HG03108 (cell line): ENCODE results near the gene KPTN.

Source experiments
- ATAC-seq: cut with Tn5 transposase; IDR thresholded peaks from one replicate; pipeline ENCODE4 v1.9.1; 2021; ENCODE audit warnings: moderate library complexity; ENCODE audit not compliant: unreplicated experiment

KPTN gene

GRCh38 chr19:47509170-47509847, 25.3 kb upstream of the KPTN start:
- no peak for ATAC-seq

GRCh38 chr19:47508721-47509120, 24.7 kb upstream of the KPTN start:
- no peak for ATAC-seq

GRCh38 chr19:47507924-47508553, 24.0 kb upstream of the KPTN start:
- ATAC-seq, result no peak

- no peak for ATAC-seq
Measured at GRCh38 chr19:47507012-47507411, 23.0 kb upstream of the KPTN start.

DNA sequence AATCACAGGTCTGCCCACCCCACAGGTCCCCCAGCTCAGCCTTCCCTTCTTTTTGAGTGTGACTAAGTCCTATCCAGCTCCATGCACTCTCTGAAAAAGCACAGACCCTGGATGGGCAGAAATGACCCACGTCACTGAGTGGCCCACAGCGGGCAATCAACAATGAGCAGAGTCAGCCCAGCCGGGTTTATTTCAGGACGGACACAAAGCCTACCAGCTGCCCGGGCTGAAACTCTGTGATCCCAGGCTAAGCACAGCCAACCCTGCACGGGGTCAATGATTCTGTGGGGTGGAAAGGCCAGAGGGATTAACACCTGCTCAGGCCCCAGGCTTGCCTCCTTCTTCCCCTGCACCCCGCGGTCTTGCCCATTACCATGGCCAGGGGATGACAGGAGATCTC, 22.4 kb upstream of the KPTN start:
- no peak for ATAC-seq

DNA sequence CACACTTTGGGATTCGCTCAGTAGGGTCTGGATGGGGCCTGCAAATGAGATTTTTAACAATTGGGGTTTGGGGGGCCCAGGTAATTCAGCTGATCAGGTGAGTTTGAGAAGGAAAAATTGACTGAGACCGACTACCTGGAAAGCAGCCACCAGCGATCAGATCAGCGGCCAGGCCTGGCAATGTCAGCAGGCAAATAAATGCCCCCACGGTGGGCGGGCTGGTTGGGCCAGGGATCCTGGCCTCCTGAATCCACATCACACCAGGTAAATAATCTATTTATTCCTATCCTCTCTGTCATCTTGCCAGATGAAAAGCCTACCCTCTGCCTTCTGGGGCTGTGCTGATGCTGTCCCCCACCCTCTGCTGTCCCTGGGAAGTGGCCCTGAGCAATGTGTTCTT, 21.5 kb upstream of the KPTN start:
- no peak for ATAC-seq

- no peak for ATAC-seq
Measured at GRCh38 chr19:47503826-47504150, 19.8 kb upstream of the KPTN start.

GRCh38 chr19:47503130-47503825, 19.3 kb upstream of the KPTN start:
- no peak for ATAC-seq

DNA sequence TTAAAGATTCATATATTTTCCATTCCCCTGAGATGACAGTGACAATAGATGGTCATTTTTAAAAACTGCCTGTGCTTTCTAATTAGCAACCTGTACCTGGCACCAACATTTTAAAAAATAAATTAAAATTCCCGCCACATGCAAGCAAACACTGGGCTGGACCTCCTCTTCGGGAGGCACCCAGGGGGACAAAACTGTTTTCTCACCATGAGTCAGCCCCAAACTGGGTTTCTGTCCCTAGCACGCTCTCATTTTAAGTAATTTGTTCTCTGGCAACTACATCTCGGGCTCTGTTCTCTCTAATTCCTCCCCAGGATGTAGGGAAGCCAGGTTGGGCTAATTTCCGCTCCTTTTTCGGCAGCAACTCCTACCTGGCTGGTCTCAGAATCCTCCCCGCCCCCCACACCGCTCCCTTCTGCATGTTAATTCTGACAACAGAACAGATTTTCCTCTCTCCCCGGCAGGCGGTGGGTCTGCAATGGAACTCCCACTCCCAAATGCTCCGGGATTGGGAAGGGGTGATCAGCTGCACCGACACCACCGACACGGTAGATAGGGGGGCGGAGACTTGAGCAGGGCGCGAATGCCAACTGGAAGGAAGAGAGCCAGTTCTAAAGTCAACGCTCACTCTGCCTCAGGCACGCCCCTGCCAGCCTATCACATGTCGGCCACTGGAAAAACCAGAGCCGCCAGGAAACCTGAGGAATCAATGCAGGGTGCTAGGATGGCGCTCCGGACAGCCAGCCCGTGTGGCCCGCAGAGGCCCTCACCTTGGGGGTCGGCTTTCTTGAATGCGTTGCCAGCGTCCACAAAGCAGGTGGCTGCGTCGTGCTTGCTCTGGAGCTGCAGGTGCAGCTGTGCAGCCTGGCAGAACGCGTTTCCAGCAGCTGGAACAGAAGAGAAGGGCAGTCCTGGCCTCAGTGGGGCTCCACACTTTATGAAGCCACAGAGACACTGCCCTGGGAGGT, 16.1 kb upstream of the KPTN start:
- no peak for ATAC-seq

DNA sequence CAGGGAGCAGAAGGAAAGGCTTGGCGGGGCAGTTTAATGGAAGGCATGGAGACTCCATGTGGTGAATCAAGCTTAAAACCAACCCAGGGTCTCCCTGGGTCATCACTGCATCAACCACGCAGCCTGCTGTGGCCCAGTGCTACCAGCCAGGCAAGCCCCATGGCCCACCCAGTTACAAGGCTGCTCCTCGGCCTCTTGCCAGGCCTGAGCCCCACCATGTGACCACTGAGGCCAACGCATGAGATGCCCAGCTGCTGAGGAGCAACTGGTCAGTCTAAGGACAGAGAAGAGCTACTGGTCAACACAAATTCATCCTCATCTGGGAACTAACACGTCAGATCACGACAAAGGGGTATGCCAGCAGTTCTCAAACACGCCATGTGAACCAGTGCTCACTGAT, 15.4 kb upstream of the KPTN start:
- ATAC-seq, result no peak

- no peak for ATAC-seq
Measured at GRCh38 chr19:47498561-47498960, 14.5 kb upstream of the KPTN start.

- no peak for ATAC-seq
Measured at GRCh38 chr19:47497821-47498520, 14.0 kb upstream of the KPTN start.

- no peak for ATAC-seq
Measured at GRCh38 chr19:47497050-47497766, 13.2 kb upstream of the KPTN start.

DNA sequence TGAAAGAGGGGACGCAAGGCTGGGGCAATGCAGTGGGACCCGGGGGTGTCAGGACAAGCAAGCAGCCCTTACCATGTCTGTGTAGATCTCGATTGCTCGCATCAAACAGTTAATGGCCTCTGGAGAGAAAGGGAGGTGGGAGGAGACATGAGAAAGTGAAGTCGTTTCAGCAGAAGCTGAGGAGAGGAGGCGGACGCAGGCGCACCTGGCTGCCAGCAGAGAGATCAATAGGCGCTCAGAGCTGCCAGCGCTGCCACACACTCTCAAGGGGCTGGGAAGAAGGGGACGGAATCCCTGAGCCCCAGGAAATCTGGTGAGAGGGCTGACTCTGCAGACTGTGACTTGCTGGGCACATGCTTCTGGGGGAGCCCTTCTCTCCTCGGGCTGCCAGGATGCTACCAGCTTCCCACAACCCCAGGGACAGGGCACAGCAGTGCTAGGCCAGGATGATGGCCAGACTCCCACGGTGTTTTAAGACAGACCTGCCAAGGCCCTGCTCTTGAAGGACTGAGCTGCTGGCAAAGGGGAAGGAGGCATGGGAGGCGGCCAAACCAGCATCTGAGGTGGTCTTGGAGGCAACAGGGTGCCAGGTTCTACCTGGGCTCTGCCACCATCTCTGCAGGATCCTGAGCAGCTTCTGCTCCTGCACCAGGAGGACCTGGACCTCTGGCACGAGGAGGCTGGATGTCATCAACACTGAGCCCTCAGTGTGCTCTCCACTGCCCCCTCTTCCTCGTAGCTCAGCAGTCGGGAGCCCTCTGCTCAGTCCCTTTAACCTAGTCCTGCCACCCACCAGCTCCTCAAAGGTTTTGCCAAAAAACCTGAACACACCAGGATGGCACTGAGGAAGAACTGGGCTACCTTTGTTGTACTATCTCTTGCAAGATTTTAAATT, 11.7 kb upstream of the KPTN start:
- ATAC-seq, result no peak

DNA sequence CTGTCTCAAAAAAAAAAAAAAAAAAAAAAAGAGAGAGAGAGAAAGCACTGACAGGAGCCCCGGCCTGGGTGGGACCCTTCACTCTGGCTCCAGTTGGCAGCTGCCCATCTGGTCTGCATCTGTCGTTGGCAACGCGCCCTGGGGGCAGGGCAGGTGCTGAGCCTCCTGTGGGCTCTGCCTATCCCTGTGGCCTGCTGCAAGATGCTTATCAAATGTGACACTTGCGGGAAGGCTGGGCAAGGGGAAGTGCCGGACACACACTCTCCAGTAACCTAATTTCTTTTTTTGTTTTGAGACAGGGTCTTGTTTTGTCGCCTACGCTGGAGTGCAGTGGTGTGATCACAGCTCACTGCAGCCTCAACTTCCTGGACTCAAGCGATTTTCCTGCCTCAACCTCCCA, 10.7 kb upstream of the KPTN start:
- no peak for ATAC-seq

DNA sequence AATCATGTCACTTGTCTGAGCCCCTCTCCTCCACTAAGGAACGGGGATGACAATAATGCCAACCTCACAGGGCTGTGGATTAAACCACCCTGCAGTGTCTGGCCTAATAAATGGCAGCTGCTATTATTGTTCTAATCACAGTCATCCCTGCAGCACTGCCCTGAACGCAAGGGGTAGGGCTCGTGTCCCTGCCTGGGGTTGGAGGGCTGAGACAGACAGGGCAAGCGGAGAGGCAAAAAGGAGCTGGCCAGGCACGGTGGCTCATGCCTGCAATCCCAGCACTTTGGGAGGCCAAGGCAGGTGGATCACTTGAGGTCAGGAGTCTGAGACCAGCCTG, 10.2 kb upstream of the KPTN start:
- ATAC-seq, result no peak

GRCh38 chr19:47493378-47494210, 9.6 kb upstream of the KPTN start:
- no peak for ATAC-seq
